Right kidney (tissue), 1 donor: ENCODE data around the gene PRKAG2.

Experiments used
- DNase-seq: peaks from one replicate; pipeline ENCODE4 v3.0.0-alpha.2; 2016

Gene PRKAG2

GRCh38 chr7:151509670-151510333 is 367.1 kb downstream of the PRKAG2 start:
- DNase-seq: no peak

DNA sequence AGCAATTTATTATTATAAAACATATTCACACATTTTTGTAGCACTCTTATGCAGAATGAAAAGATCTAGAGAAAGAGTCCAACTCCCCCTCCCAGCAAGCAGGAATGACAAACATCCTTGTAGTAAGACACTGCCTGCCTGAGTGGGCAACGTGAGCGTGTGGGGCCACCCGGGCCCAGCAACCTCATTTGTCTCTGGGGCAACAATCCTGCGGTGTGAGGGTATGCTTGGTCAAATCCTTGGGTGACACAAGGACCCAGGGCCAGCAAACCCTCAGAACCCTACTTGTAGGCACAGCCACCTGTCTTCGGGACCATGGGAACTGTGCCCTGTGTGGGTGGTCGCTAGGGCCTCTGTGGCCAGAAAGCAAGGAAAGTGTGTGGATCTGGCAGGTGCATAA is 367.9 kb downstream of the PRKAG2 start:
- DNase-seq: no peak

GRCh38 chr7:151507806-151508205 is 369.1 kb downstream of the PRKAG2 start:
- no peak for DNase-seq

- DNase-seq: no peak
These were observed 370.0 kb downstream of the PRKAG2 start for GRCh38 chr7:151506901-151507382.
